ENCODE measurements around the gene SLC9A3.

SLC9A3 gene

DNA sequence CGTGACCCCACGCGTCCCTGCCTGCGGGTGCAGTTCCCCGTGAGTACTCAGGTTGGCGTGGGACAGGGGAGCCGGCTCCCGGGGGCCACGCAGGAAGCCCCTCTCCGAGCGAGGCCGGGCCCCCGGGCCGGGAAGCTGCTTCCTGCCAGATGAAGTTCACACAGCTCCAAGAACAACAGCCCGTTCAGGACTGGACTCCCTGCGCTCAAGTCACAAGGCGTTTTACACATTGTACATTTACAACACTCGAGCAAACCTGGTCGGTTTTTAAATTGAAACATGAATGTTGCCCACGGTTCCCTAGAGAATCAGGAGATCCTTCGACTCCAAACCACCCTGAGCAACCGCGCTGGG is 22.4 kb downstream of the SLC9A3 start:
- TF ChIP-seq, protein P1, sequence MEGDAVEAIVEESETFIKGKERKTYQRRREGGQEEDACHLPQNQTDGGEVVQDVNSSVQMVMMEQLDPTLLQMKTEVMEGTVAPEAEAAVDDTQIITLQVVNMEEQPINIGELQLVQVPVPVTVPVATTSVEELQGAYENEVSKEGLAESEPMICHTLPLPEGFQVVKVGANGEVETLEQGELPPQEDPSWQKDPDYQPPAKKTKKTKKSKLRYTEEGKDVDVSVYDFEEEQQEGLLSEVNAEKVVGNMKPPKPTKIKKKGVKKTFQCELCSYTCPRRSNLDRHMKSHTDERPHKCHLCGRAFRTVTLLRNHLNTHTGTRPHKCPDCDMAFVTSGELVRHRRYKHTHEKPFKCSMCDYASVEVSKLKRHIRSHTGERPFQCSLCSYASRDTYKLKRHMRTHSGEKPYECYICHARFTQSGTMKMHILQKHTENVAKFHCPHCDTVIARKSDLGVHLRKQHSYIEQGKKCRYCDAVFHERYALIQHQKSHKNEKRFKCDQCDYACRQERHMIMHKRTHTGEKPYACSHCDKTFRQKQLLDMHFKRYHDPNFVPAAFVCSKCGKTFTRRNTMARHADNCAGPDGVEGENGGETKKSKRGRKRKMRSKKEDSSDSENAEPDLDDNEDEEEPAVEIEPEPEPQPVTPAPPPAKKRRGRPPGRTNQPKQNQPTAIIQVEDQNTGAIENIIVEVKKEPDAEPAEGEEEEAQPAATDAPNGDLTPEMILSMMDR (IDR thresholded peaks at IDR 0.05; ENCODE audit: control insufficient read depth, insufficient read depth, low read depth, low read length, missing control alignments) = no peak
- H3K4me3 ChIP-seq (ENCODE audit: control insufficient read depth, low read depth, low read length) = no peak overlapping the region
- DNase-seq (ENCODE audit: low read depth) = no peak

DNA sequence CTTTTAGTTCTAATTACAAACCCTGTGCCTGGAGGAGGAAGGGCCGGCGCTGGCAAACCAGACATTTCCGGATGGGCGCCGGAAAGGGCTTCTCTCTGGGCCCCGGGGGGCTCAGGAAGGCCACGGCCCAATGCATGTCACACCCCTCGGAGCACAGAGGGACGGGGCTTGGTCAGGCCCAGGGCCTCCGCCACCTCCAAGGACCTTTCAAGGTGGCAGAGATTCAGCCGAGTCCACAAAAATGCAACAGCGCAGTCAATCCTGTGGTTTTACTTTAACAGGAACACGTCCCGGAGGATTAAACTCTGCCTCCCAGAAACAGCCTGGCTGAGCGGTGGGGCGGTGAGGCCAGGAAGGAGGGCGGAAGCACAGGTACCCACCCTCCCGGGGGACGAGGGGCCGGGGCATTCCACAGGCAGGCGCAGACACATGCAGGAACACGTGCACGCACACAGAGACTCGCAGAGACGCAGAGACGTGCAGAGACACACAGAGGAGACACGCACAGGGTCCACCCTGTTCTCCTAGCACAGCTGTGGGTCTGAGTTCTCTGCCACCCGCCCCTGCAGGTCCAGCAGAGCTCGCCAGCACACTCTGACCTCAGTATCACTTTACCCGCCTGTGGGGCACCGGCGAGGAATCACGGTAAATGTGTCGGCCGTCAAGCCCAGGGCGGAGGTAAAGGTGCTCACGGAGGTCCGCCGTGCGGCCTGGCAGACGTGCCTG is 23.0 kb downstream of the SLC9A3 start:
- TF ChIP-seq, protein P1 (IDR thresholded peaks at IDR 0.05; ENCODE audit: control insufficient read depth, insufficient read depth, low read depth, low read length, missing control alignments) = no peak
- no peak overlapping the region for H3K4me3 ChIP-seq (ENCODE audit: control insufficient read depth, low read depth, low read length)
- DNase-seq (ENCODE audit: low read depth) = no peak

DNA sequence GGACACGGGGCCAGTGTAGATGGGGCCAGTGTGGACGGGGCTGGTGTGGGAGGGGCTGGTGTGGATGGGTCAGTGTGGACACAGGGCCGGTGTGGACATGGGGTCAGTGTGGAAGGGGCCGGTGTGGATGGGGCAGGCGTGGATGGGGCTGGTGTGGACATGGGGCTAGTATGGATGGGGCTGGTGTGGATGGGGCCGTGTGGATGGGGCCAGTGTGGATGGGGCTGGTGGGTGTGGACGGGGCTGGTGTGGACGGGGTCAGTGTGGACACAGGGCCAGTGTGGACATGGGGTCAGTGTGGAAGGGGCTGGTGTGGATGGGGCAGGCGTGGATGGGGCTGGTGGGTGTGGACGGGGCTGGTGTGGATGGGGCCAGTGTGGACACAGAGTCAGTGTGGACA is 23.8 kb downstream of the SLC9A3 start:
- no peak for DNase-seq (ENCODE audit: low read depth)
- TF ChIP-seq, protein P1 (IDR thresholded peaks at IDR 0.05; ENCODE audit: control insufficient read depth, insufficient read depth, low read depth, low read length, missing control alignments) = no peak
- no peak overlapping the region for H3K4me3 ChIP-seq (ENCODE audit: control insufficient read depth, low read depth, low read length)

DNA sequence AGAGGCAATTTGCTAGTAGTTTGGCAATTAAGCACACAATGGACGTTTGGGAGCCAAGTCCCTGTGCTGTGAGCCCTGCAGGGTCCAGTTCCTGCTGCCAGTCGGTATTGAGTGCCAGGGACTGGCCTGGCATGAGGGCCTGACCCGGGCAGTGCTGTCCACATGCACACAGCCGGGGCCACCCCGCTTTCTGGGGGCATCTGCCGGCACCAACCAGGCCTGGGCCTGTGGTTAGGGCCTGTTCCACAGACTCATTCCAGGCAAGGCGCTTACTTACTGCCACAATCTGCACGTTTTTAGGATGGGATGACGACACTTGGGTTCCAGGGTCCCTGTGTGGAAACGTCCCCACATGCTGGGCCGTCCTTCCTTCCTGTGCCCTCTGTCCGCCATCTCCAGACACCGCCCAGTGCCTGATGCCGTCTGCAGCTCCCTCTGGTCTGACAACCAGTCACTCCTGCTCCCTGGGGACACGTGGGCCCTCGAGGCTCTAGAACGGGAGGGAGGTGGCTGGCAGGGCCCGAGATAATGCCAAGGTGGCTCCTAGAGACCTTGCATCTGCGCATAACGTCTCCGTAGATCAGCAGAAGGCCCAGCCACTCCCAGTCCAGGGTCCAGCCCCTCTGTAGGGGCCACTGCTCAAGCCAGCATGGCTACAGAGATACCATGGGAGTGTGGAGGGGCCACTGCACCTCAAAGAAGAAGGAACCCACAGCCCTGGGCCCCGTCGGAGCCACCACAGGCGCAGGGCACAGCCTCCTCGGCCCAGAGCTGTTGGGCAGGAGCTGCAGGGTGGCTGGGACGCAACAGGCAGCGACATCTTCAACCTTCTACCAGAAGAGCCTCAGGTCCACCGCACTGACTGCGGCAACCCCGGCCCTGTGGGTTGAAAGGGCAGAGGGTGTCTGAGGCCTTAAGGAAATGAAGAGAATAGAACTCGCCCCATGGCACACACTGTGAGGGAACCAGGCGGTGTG is 24.7 kb downstream of the SLC9A3 start:
- DNase-seq (ENCODE audit: low read depth) = no peak
- H3K4me3 ChIP-seq (ENCODE audit: control insufficient read depth, low read depth, low read length) = no peak overlapping the region
- TF ChIP-seq, protein P1 (IDR thresholded peaks at IDR 0.05; ENCODE audit: control insufficient read depth, insufficient read depth, low read depth, low read length, missing control alignments) = no peak

DNA sequence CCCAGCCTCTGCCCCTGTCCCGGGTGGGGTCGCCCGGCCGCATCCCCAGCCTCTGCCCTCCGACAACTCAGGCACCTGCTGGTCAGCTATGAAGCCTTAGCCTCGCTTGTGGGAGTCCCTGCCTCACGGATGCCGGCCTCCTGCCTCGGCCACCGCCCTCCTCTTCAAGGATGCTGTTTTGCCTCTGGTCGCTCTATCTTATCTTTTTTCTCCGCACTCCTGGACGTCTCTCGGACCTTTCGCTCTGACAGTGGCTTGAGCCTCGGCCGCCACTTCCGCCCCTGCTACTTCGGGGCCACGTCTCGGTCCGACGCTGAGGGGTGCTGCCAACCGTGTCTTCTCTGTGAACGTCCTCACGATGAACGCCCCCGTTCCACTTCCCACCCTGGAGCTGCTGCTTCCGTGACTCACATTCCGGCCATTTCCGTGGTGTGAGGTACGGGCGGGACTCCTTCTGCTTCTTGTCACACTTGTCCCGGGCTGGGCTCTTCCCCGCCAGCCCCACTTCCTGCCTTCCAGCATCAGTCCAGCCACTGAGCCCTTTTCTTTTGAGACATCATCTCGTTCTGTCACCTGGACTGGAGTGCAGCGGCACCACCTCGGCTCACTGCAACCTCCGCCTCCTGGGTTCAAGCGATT is 26.3 kb downstream of the SLC9A3 start:
- no peak for DNase-seq (ENCODE audit: low read depth)
- H3K4me3 ChIP-seq (ENCODE audit: control insufficient read depth, low read depth, low read length) = no peak overlapping the region
- TF ChIP-seq, protein P1 (IDR thresholded peaks at IDR 0.05; ENCODE audit: control insufficient read depth, insufficient read depth, low read depth, low read length, missing control alignments) = no peak

DNA sequence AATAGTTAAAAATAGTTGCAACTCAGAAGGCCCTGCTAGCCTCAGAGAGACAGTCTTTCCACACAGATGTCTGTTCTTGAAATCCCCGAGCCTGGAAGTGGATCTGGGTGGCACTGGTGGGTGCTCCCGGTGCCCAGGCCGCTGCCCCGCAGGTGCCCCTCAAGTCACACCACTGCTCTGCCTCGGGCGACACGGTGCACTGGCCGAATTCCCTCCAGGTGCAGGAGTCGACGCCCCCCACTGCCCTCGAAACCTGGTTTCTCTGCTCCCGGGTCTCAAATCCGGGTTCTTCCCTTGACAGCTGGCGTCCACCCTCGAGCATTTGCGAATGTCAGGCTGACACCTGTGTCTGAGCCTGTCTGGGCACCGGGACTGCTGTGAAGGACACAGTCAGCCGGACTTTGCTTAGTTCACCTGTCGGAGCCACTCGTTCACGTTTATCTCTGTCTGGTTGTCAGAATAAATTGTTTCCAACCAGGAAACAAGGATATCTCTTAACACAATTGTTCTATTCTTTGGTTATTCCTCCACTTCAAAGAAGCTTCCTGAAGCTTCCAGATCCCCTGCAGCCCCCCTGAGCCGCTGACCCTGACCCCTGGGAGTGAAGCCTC is 27.1 kb downstream of the SLC9A3 start:
- H3K4me3 ChIP-seq (ENCODE audit: control insufficient read depth, low read depth, low read length) = no peak overlapping the region
- TF ChIP-seq, protein P1 (IDR thresholded peaks at IDR 0.05; ENCODE audit: control insufficient read depth, insufficient read depth, low read depth, low read length, missing control alignments) = no peak
- DNase-seq (ENCODE audit: low read depth) = no peak

Measured in AG09309 (cell line).